HG03039 (cell line): ENCODE results near the gene BLTP1.

Source experiments
- ATAC-seq: cut with Tn5 transposase; IDR thresholded peaks from one replicate; pipeline ENCODE4 v1.9.1; 2021; ENCODE audit warnings: mild to moderate bottlenecking, moderate library complexity; ENCODE audit not compliant: unreplicated experiment

Gene BLTP1

DNA sequence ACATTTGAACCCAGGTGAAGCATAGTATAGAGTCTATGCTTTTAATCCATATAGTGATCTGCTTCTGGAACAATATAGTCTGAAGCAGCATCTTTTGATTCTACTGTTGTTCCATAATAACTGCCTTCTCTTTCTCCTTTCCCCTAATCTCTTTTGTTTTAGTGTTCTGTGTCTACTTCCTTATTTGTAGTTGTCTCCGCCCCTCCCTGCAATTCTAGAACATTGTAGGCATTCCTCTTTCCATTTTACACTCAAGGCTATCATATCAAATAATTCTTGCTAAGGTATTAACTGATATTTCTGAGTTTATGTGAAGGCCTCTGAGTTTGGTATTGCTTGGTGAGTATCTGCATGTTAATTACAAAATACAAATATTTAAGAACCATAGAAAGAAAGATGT, 11.6 kb downstream of the BLTP1 start:
- ATAC-seq: no peak

DNA sequence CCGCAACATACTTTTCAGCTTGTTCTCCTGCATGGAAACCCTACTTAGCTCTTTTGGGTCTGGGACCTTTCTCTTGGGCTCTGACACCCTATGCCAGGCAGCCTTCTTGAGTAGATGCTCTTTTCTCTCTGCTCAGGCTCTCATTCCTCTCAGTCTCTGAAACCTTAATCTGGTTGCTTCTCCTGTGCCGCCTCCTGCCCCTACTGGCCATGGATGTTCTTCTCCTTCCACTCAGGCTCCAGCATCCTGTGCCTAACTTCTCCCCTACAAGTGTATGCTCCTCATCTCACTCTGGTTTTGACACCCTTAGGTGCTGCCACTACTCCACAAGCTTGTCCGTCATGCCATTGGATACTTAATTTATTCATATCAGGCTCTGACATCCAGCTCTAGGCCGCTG, 15.2 kb downstream of the BLTP1 start:
- ATAC-seq: no peak

GRCh38 chr4:122170775-122171174, 18.6 kb downstream of the BLTP1 start:
- ATAC-seq: no peak

- no peak for ATAC-seq
These were observed 19.2 kb downstream of the BLTP1 start for GRCh38 chr4:122171323-122171722.

- no peak for ATAC-seq
These were observed 20.1 kb downstream of the BLTP1 start for GRCh38 chr4:122172266-122172665.

GRCh38 chr4:122178961-122179360, 26.8 kb downstream of the BLTP1 start:
- ATAC-seq: no peak

DNA sequence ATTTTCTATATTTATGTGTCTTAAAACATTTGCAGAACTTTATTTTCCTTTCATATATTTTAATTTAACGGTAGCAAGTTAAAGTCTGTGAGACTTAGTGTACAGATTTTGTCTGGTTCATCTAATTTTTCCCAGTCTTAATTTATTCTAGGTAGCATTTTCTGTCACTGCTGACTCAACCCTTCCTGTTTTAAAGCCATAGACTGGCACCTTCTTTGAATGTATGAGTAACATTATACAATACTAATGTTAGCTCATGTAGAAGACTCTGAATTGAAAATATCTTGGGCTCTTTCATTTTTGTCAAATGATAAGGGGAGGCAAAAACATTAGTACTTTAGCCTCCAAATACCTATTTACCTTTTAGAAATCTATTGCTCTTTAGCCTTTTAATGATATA, 43.6 kb downstream of the BLTP1 start:
- ATAC-seq: no peak
